Measurements from ENCODE around the gene CLVS2.

Gene CLVS2

GRCh38 chr6:122995921-122996793, at the start of gene CLVS2:
Gene CLVS2, plus strand, starts transcription at chr6:122996235. Its CDS starts 1,543 bp downstream, at chr6:122997778.
- no peak for DNase-seq (ENCODE audit: low read depth)

- no peak for DNase-seq (ENCODE audit: low read depth)
Measured at GRCh38 chr6:122947355-122947754, 48.7 kb upstream of the CLVS2 start.

- DNase-seq (ENCODE audit: low read depth), result no peak
Measured at GRCh38 chr6:122953766-122954165, 42.3 kb upstream of the CLVS2 start.

- no peak for DNase-seq (ENCODE audit: low read depth)
Measured at GRCh38 chr6:122956376-122956775, 39.7 kb upstream of the CLVS2 start.

GRCh38 chr6:122962000-122962624, 33.9 kb upstream of the CLVS2 start:
- no peak for DNase-seq (ENCODE audit: low read depth)

- no peak for DNase-seq (ENCODE audit: low read depth)
Measured at GRCh38 chr6:122969999-122970533, 26.0 kb upstream of the CLVS2 start.

GRCh38 chr6:122977180-122977579, 18.9 kb upstream of the CLVS2 start:
- no peak for DNase-seq (ENCODE audit: low read depth)

- no peak for DNase-seq (ENCODE audit: low read depth)
Measured at GRCh38 chr6:122984393-122984792, 11.6 kb upstream of the CLVS2 start.

GRCh38 chr6:122994256-122994655, 1.8 kb upstream of the CLVS2 start:
- no peak for DNase-seq (ENCODE audit: low read depth)

- DNase-seq (ENCODE audit: low read depth), result no peak
Measured at GRCh38 chr6:122996794-122997505, 915 bp downstream of the CLVS2 start.

GRCh38 chr6:122997541-122998150, 1.6 kb downstream of the CLVS2 start:
- no peak for DNase-seq (ENCODE audit: low read depth)

GRCh38 chr6:122998403-122998975, 2.5 kb downstream of the CLVS2 start:
- DNase-seq (ENCODE audit: low read depth), result no peak

GRCh38 chr6:123000244-123000770, 4.3 kb downstream of the CLVS2 start:
- DNase-seq (ENCODE audit: low read depth), result no peak

GRCh38 chr6:123001540-123001939, 5.5 kb downstream of the CLVS2 start:
- no peak for DNase-seq (ENCODE audit: low read depth)

- DNase-seq (ENCODE audit: low read depth), result no peak
Measured at GRCh38 chr6:123007885-123008284, 11.8 kb downstream of the CLVS2 start.

- DNase-seq (ENCODE audit: low read depth), result no peak
Measured at GRCh38 chr6:123009059-123009458, 13.0 kb downstream of the CLVS2 start.

GRCh38 chr6:123014835-123015234, 18.8 kb downstream of the CLVS2 start:
- DNase-seq (ENCODE audit: low read depth), result no peak

GRCh38 chr6:123016431-123017103, 20.5 kb downstream of the CLVS2 start:
- DNase-seq (ENCODE audit: low read depth), result no peak

- no peak for DNase-seq (ENCODE audit: low read depth)
Measured at GRCh38 chr6:123017104-123017682, 21.2 kb downstream of the CLVS2 start.

GRCh38 chr6:123022975-123023374, 26.9 kb downstream of the CLVS2 start:
- no peak for DNase-seq (ENCODE audit: low read depth)

GRCh38 chr6:123024976-123025375, 28.9 kb downstream of the CLVS2 start:
- no peak for DNase-seq (ENCODE audit: low read depth)
